Measurements from ENCODE around the gene BEAN1. TPM values are rescaled to one million over a fixed set of nuclear protein-coding genes. Genes with fewer than 3 reads are reported as not detected.

Gene BEAN1
- total and polyA plus RNA-seq, 2 experiments from 2014 or later, result 0.07 to 0.10 TPM

DNA sequence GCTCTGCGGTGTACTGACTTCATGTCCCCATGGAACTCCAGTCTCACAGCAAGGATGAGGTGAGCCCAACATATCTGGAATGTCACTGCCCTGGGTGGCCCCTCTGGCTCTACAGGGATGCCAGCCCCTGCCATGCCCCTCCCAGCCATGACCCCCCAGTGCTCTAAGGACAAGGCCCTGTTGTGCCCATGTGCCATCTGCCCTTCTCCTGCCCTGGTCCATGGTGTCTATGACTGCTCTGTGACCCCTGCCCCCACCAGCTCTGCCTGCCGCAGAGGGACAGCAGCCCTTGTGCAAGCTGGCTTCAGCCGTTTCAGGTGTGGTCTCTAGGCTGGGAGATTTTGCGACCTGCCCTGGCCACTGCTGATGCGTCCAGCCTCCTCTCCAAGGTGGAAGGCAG is 82.5 kb downstream of the BEAN1 start (continued):
- TF ChIP-seq, protein P1, sequence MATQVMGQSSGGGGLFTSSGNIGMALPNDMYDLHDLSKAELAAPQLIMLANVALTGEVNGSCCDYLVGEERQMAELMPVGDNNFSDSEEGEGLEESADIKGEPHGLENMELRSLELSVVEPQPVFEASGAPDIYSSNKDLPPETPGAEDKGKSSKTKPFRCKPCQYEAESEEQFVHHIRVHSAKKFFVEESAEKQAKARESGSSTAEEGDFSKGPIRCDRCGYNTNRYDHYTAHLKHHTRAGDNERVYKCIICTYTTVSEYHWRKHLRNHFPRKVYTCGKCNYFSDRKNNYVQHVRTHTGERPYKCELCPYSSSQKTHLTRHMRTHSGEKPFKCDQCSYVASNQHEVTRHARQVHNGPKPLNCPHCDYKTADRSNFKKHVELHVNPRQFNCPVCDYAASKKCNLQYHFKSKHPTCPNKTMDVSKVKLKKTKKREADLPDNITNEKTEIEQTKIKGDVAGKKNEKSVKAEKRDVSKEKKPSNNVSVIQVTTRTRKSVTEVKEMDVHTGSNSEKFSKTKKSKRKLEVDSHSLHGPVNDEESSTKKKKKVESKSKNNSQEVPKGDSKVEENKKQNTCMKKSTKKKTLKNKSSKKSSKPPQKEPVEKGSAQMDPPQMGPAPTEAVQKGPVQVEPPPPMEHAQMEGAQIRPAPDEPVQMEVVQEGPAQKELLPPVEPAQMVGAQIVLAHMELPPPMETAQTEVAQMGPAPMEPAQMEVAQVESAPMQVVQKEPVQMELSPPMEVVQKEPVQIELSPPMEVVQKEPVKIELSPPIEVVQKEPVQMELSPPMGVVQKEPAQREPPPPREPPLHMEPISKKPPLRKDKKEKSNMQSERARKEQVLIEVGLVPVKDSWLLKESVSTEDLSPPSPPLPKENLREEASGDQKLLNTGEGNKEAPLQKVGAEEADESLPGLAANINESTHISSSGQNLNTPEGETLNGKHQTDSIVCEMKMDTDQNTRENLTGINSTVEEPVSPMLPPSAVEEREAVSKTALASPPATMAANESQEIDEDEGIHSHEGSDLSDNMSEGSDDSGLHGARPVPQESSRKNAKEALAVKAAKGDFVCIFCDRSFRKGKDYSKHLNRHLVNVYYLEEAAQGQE (IDR thresholded peaks at IDR 0.05; ENCODE audit: unreplicated experiment), result no peak
- TF ChIP-seq CREB1 (CRISPR knock-in tag; IDR thresholded peaks at IDR 0.05; ENCODE audit: low read depth), result no peak
- TF ChIP-seq JUNB (IDR thresholded peaks at IDR 0.05; ENCODE audit: unreplicated experiment), result no peak
- no peak for TF ChIP-seq POLR2AphosphoS5 (IDR thresholded peaks at IDR 0.05; ENCODE audit: low read depth)
- TF ChIP-seq STAT1 (IDR thresholded peaks at IDR 0.05; ENCODE audit: unreplicated experiment), result no peak

DNA sequence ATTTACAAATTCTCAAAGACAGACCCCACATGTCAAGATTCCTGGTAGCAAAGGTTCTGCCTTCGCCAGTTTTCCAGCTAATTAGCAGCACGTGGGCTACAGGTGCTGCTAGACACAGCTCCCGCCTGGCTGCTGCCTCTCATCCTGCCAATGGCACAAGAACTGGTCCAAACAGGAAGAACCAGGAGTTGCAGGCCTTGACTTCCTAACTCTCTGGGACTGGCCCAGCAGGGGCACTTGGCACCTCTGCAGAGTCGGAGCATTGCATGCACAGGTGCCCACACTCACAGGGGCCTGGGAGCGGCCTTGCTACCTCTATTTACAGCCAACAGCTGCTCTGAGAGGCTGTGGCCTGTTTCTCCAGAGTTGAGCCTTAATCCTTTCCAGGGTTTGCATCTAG is 83.2 kb downstream of the BEAN1 start:
- H3K4me3 Mint-ChIP-seq, result no peak overlapping the region
- DNase-seq (ENCODE audit: low spot score) (no peak), ATAC-seq (no peak)
- H3K27me3 Mint-ChIP-seq (ENCODE audit: insufficient read depth, low read depth, poor library complexity), result peaks cover 6% of the 10 kb centered on the region
- no peaks in the 10 kb centered on the region for H3K27me3 ChIP-seq (ENCODE audit: insufficient read depth)
- peaks cover 15% of the 10 kb centered on the region for H3K36me3 Mint-ChIP-seq (ENCODE audit: low read depth)
- no peaks in the 10 kb centered on the region; the same call in 2 of the 3 replicates for H3K9me3 Mint-ChIP-seq
- no peaks in the 10 kb centered on the region for H4K20me1 ChIP-seq (replicated peaks; ENCODE audit: insufficient read depth)
- H3K4me1 ChIP-seq (ENCODE audit: insufficient read depth), result peaks cover 14% of the 10 kb centered on the region
- no peak overlapping the region for H2AFZ ChIP-seq
- H3K9me2 ChIP-seq (ENCODE audit: insufficient read depth), result no peaks in the 10 kb centered on the region
- H3K27ac ChIP-seq (ENCODE audit: low read depth), result no peak overlapping the region
- H3K4me3 ChIP-seq, result no peak overlapping the region
- H3K79me2 ChIP-seq (replicated peaks; ENCODE audit: insufficient read depth), result no peaks in the 10 kb centered on the region
- H3F3A ChIP-seq (replicated peaks; ENCODE audit: low read depth), result no peaks in the 10 kb centered on the region
- H3K4me2 ChIP-seq, result no peak overlapping the region
- H3K36me3 ChIP-seq (ENCODE audit: insufficient read depth), result no peaks in the 10 kb centered on the region
- H3K27ac Mint-ChIP-seq, result no peak overlapping the region
- H3K4me1 Mint-ChIP-seq, result peaks cover 26% of the 10 kb centered on the region
- TF ChIP-seq, protein P2, sequence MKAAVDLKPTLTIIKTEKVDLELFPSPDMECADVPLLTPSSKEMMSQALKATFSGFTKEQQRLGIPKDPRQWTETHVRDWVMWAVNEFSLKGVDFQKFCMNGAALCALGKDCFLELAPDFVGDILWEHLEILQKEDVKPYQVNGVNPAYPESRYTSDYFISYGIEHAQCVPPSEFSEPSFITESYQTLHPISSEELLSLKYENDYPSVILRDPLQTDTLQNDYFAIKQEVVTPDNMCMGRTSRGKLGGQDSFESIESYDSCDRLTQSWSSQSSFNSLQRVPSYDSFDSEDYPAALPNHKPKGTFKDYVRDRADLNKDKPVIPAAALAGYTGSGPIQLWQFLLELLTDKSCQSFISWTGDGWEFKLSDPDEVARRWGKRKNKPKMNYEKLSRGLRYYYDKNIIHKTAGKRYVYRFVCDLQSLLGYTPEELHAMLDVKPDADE (IDR thresholded peaks at IDR 0.05), result no peak
- TF ChIP-seq STAT1 (IDR thresholded peaks at IDR 0.05; ENCODE audit: unreplicated experiment) (no peak), JUNB (IDR thresholded peaks at IDR 0.05; ENCODE audit: unreplicated experiment) (no peak), ZNF331 (CRISPR knock-in tag; IDR thresholded peaks at IDR 0.05; ENCODE audit: low read depth) (no peak), EZH2phosphoT487 (IDR thresholded peaks at IDR 0.05; ENCODE audit: unreplicated experiment) (no peak), ZNF114 (CRISPR knock-in tag; IDR thresholded peaks at IDR 0.05) (no peak), CREB1 (CRISPR knock-in tag; IDR thresholded peaks at IDR 0.05; ENCODE audit: low read depth) (no peak), EZH2 (IDR thresholded peaks at IDR 0.05; ENCODE audit: low read depth, unreplicated experiment) (no peak), POLR2AphosphoS5 (IDR thresholded peaks at IDR 0.05; ENCODE audit: low read depth) (no peak)
- TF ChIP-seq, protein P1 (IDR thresholded peaks at IDR 0.05; ENCODE audit: unreplicated experiment), result no peak
- TF ChIP-seq, protein P3, sequence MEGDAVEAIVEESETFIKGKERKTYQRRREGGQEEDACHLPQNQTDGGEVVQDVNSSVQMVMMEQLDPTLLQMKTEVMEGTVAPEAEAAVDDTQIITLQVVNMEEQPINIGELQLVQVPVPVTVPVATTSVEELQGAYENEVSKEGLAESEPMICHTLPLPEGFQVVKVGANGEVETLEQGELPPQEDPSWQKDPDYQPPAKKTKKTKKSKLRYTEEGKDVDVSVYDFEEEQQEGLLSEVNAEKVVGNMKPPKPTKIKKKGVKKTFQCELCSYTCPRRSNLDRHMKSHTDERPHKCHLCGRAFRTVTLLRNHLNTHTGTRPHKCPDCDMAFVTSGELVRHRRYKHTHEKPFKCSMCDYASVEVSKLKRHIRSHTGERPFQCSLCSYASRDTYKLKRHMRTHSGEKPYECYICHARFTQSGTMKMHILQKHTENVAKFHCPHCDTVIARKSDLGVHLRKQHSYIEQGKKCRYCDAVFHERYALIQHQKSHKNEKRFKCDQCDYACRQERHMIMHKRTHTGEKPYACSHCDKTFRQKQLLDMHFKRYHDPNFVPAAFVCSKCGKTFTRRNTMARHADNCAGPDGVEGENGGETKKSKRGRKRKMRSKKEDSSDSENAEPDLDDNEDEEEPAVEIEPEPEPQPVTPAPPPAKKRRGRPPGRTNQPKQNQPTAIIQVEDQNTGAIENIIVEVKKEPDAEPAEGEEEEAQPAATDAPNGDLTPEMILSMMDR (conservative IDR thresholded peaks at IDR 0.05; ENCODE audit: low read depth in 2 of 2), result no peak

All from GM23338 (cell line).